GM12872 (cell line): ENCODE measurements around the gene PPP1R9B.

Experiments used
- CTCF ChIP-seq: IDR thresholded peaks from 3 replicates; pipeline ENCODE4 v1.5.1; 2011; ENCODE audit warnings: low read depth, mild to moderate bottlenecking, low read length, moderate library complexity; ENCODE audit not compliant: insufficient read depth

PPP1R9B gene

GRCh38 chr17:50190293-50190602, 39.8 kb upstream of the PPP1R9B start:
- TF ChIP-seq CTCF: no peak

- no peak for TF ChIP-seq CTCF
Measured at GRCh38 chr17:50189550-50190292, 39.2 kb upstream of the PPP1R9B start.

DNA sequence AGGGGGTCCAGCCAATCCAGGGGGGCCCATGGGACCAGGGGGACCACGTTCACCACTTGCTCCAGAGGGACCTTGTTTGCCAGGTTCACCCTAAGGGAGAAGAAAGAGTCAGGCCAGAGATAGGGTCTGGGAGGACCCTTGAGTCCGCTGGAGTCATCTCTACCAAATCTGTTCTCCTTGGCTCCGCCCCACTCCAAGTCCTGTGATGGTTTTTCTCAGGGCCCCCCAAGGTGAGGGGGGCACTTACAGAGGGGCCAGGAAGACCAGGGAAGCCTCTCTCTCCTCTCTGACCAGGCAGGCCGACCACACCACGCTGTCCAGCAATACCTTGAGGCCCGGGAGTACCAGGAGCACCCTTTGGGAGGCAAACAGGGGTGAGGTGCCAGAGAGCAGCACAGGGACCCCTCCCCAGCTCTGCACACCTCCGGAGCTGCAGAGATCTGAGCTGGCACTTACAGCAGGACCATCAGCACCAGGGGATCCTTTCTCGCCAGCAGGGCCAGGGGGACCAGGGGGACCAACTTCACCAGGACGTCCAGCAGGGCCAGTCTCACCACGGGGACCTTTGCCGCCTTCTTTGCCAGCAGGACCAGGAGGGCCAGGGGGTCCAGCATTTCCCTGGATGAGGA, 38.6 kb upstream of the PPP1R9B start:
- TF ChIP-seq CTCF: no peak

- no peak for TF ChIP-seq CTCF
Measured at GRCh38 chr17:50188531-50188920, 38.0 kb upstream of the PPP1R9B start.

- no peak for TF ChIP-seq CTCF
Measured at GRCh38 chr17:50187751-50188530, 37.5 kb upstream of the PPP1R9B start.

- no peak for TF ChIP-seq CTCF
Measured at GRCh38 chr17:50187394-50187725, 36.9 kb upstream of the PPP1R9B start.

GRCh38 chr17:50186661-50187393, 36.4 kb upstream of the PPP1R9B start:
- no peak for TF ChIP-seq CTCF
